Measurements from ENCODE around the gene GSE1.
A peak's percentile ranks its signal among the peaks of the same experiment; 100 is the strongest.

GSE1 gene

GRCh38 chr16:85659805-85660511 is 46.8 kb downstream of the GSE1 start:
- 0 out of 2 replicates have a peak overlapping the region, but pooled peaks have one; percentile 19 for H3K27ac ChIP-seq (ENCODE audit: low read depth, low read length)
- H3K36me3 ChIP-seq (ENCODE audit: insufficient read depth, low read length) = peaks cover 95% of the 10 kb centered on the region
- H3K9me3 ChIP-seq (ENCODE audit: insufficient read depth, low read depth, low read length) = no peaks in the 10 kb centered on the region
- no peak overlapping the region for H3K4me3 ChIP-seq (ENCODE audit: low read length)
- no peaks in the 10 kb centered on the region for H3K27me3 ChIP-seq (ENCODE audit: insufficient read depth, low read length)
- 79% methylated on average over 12 of the region's 12 CpGs for WGBS
- no peaks in the 10 kb centered on the region for H3K4me1 ChIP-seq (ENCODE audit: insufficient read depth, low read length)
- no peak overlapping the region for H3K9ac ChIP-seq (ENCODE audit: low read depth, low read length)

GRCh38 chr16:85660843-85661739 is 48.0 kb downstream of the GSE1 start:
- no peaks in the 10 kb centered on the region for H3K27me3 ChIP-seq (ENCODE audit: insufficient read depth, low read length)
- no peaks in the 10 kb centered on the region for H3K9me3 ChIP-seq (ENCODE audit: insufficient read depth, low read depth, low read length)
- 96% methylated on average over 42 of the region's 42 CpGs for WGBS
- peaks cover 95% of the 10 kb centered on the region for H3K36me3 ChIP-seq (ENCODE audit: insufficient read depth, low read length)
- no peak overlapping the region for H3K9ac ChIP-seq (ENCODE audit: low read depth, low read length)
- no peaks in the 10 kb centered on the region for H3K4me1 ChIP-seq (ENCODE audit: insufficient read depth, low read length)
- no peak overlapping the region for H3K27ac ChIP-seq (ENCODE audit: low read depth, low read length)
- no peak overlapping the region for H3K4me3 ChIP-seq (ENCODE audit: low read length)

- H3K36me3 ChIP-seq (ENCODE audit: insufficient read depth, low read length) = peaks cover 95% of the 10 kb centered on the region
- H3K4me3 ChIP-seq (ENCODE audit: low read length) = no peak overlapping the region
- no peaks in the 10 kb centered on the region for H3K4me1 ChIP-seq (ENCODE audit: insufficient read depth, low read length)
- no peaks in the 10 kb centered on the region for H3K9me3 ChIP-seq (ENCODE audit: insufficient read depth, low read depth, low read length)
- no peak overlapping the region for H3K27ac ChIP-seq (ENCODE audit: low read depth, low read length)
- 93% methylated on average over 26 of the region's 26 CpGs for WGBS
- H3K27me3 ChIP-seq (ENCODE audit: insufficient read depth, low read length) = no peaks in the 10 kb centered on the region
- H3K9ac ChIP-seq (ENCODE audit: low read depth, low read length) = no peak overlapping the region
Measured at GRCh38 chr16:85661740-85662481, 48.8 kb downstream of the GSE1 start.

- peaks cover 95% of the 10 kb centered on the region for H3K36me3 ChIP-seq (ENCODE audit: insufficient read depth, low read length)
- H3K9ac ChIP-seq (ENCODE audit: low read depth, low read length) = no peak overlapping the region
- no peaks in the 10 kb centered on the region for H3K27me3 ChIP-seq (ENCODE audit: insufficient read depth, low read length)
- H3K27ac ChIP-seq (ENCODE audit: low read depth, low read length) = 0 out of 2 replicates have a peak overlapping the region, but pooled peaks have one; percentile 13
- H3K4me3 ChIP-seq (ENCODE audit: low read length) = no peak overlapping the region
- 95% methylated on average over 3 of the region's 3 CpGs for WGBS
- no peaks in the 10 kb centered on the region for H3K4me1 ChIP-seq (ENCODE audit: insufficient read depth, low read length)
- no peaks in the 10 kb centered on the region for H3K9me3 ChIP-seq (ENCODE audit: insufficient read depth, low read depth, low read length)
Measured at GRCh38 chr16:85662482-85662812, 49.3 kb downstream of the GSE1 start.

- H3K4me1 ChIP-seq (ENCODE audit: insufficient read depth, low read length) = no peaks in the 10 kb centered on the region
- H3K9me3 ChIP-seq (ENCODE audit: insufficient read depth, low read depth, low read length) = no peaks in the 10 kb centered on the region
- no peak overlapping the region for H3K9ac ChIP-seq (ENCODE audit: low read depth, low read length)
- H3K36me3 ChIP-seq (ENCODE audit: insufficient read depth, low read length) = peaks cover 95% of the 10 kb centered on the region
- H3K4me3 ChIP-seq (ENCODE audit: low read length) = no peak overlapping the region
- H3K27me3 ChIP-seq (ENCODE audit: insufficient read depth, low read length) = no peaks in the 10 kb centered on the region
- H3K27ac ChIP-seq (ENCODE audit: low read depth, low read length) = no peak overlapping the region
- 96% methylated on average over 38 of the region's 38 CpGs for WGBS
Measured at GRCh38 chr16:85662976-85663830, 50.1 kb downstream of the GSE1 start.

- no peaks in the 10 kb centered on the region for H3K27me3 ChIP-seq (ENCODE audit: insufficient read depth, low read length)
- H3K36me3 ChIP-seq (ENCODE audit: insufficient read depth, low read length) = peaks cover 95% of the 10 kb centered on the region
- no peak overlapping the region for H3K4me3 ChIP-seq (ENCODE audit: low read length)
- WGBS = 96% methylated on average over 12 of the region's 12 CpGs
- no peaks in the 10 kb centered on the region for H3K4me1 ChIP-seq (ENCODE audit: insufficient read depth, low read length)
- no peak overlapping the region for H3K9ac ChIP-seq (ENCODE audit: low read depth, low read length)
- H3K27ac ChIP-seq (ENCODE audit: low read depth, low read length) = no peak overlapping the region
- H3K9me3 ChIP-seq (ENCODE audit: insufficient read depth, low read depth, low read length) = no peaks in the 10 kb centered on the region
Measured at GRCh38 chr16:85663891-85664321, 50.8 kb downstream of the GSE1 start.

GRCh38 chr16:85664580-85665372 is 51.7 kb downstream of the GSE1 start:
- Histone ChIP-seq H3K4me1 (ENCODE audit: insufficient read depth, low read length) (no peaks in the 10 kb centered on the region), H3K27me3 (ENCODE audit: insufficient read depth, low read length) (no peaks in the 10 kb centered on the region), H3K4me3 (ENCODE audit: low read length) (no peak overlapping the region), H3K9ac (ENCODE audit: low read depth, low read length) (no peak overlapping the region), H3K36me3 (ENCODE audit: insufficient read depth, low read length) (peaks cover 97% of the 10 kb centered on the region), H3K9me3 (ENCODE audit: insufficient read depth, low read depth, low read length) (no peaks in the 10 kb centered on the region), H3K27ac (ENCODE audit: low read depth, low read length) (no peak overlapping the region)
- WGBS = 96% methylated on average over 27 of the region's 27 CpGs

- Histone ChIP-seq H3K9ac (ENCODE audit: low read depth, low read length) (no peak overlapping the region), H3K27me3 (ENCODE audit: insufficient read depth, low read length) (no peaks in the 10 kb centered on the region), H3K27ac (ENCODE audit: low read depth, low read length) (no peak overlapping the region), H3K4me3 (ENCODE audit: low read length) (no peak overlapping the region), H3K36me3 (ENCODE audit: insufficient read depth, low read length) (peaks cover 98% of the 10 kb centered on the region), H3K4me1 (ENCODE audit: insufficient read depth, low read length) (no peaks in the 10 kb centered on the region), H3K9me3 (ENCODE audit: insufficient read depth, low read depth, low read length) (no peaks in the 10 kb centered on the region)
- WGBS = 95% methylated on average over 12 of the region's 12 CpGs
Measured at GRCh38 chr16:85665373-85665740, 52.2 kb downstream of the GSE1 start.

- WGBS = 95% methylated on average over 13 of the region's 13 CpGs
- Histone ChIP-seq H3K4me1 (ENCODE audit: insufficient read depth, low read length) (no peaks in the 10 kb centered on the region), H3K9ac (ENCODE audit: low read depth, low read length) (no peak overlapping the region), H3K36me3 (ENCODE audit: insufficient read depth, low read length) (peaks cover 100% of the 10 kb centered on the region), H3K27ac (ENCODE audit: low read depth, low read length) (no peak overlapping the region), H3K9me3 (ENCODE audit: insufficient read depth, low read depth, low read length) (no peaks in the 10 kb centered on the region), H3K4me3 (ENCODE audit: low read length) (no peak overlapping the region), H3K27me3 (ENCODE audit: insufficient read depth, low read length) (no peaks in the 10 kb centered on the region)
Measured at GRCh38 chr16:85665929-85666328, 52.8 kb downstream of the GSE1 start.

- H3K4me1 ChIP-seq (ENCODE audit: insufficient read depth, low read length) = no peaks in the 10 kb centered on the region
- H3K4me3 ChIP-seq (ENCODE audit: low read length) = no peak overlapping the region
- H3K9ac ChIP-seq (ENCODE audit: low read depth, low read length) = no peak overlapping the region
- no peaks in the 10 kb centered on the region for H3K27me3 ChIP-seq (ENCODE audit: insufficient read depth, low read length)
- no peaks in the 10 kb centered on the region for H3K9me3 ChIP-seq (ENCODE audit: insufficient read depth, low read depth, low read length)
- 93% methylated on average over 9 of the region's 9 CpGs for WGBS
- H3K27ac ChIP-seq (ENCODE audit: low read depth, low read length) = no peak overlapping the region; the same call in 1 of the 2 replicates
- peaks cover 98% of the 10 kb centered on the region for H3K36me3 ChIP-seq (ENCODE audit: insufficient read depth, low read length)
Measured at GRCh38 chr16:85667261-85667660, 54.1 kb downstream of the GSE1 start.
